ENCODE data around the gene TERT.
"Not testable (repeated sequence)": the region's sequence is repeated elsewhere in the genome, so short reads cannot be mapped to it uniquely, and the experiment has no call there.

TERT gene

GRCh38 chr5:1229023-1229422, 65.8 kb downstream of the TERT start:
- H2AK5ac ChIP-seq (ENCODE audit: low read depth, low read length); H4K8ac ChIP-seq (ENCODE audit: low read depth, low read length); DNase-seq (ENCODE audit: low spot score); H3K79me1 ChIP-seq (ENCODE audit: low read depth, low read length); H2BK12ac ChIP-seq (ENCODE audit: low read length); H3K9me3 ChIP-seq (replicated peaks in 1 of 2; ENCODE audit: control insufficient read depth in 2 of 2, insufficient read depth in 1 of 2, low read depth in 1 of 2, low read length in 2 of 2); H2BK5ac ChIP-seq (ENCODE audit: low read length); H3K27ac ChIP-seq (replicated peaks; ENCODE audit: low read length); H3K18ac ChIP-seq (ENCODE audit: low read length); H2BK15ac ChIP-seq (ENCODE audit: low read length); H3K4me2 ChIP-seq (ENCODE audit: insufficient read depth, low read length, poor library complexity, severe bottlenecking); H3K9ac ChIP-seq (ENCODE audit: low read depth, low read length, poor library complexity); H3K23ac ChIP-seq (ENCODE audit: low read depth, low read length, poor library complexity); H3K4me3 ChIP-seq (ENCODE audit: low read length in 2 of 2); H3K4me1 ChIP-seq (ENCODE audit: control insufficient read depth in 2 of 2, insufficient read depth in 1 of 2, low read depth in 1 of 2, low read length in 2 of 2); H2AFZ ChIP-seq (ENCODE audit: low read length); H4K91ac ChIP-seq (ENCODE audit: low read depth, low read length, poor library complexity); H2BK120ac ChIP-seq (ENCODE audit: low read depth, low read length); H3K4ac ChIP-seq (ENCODE audit: low read length); H3K36me3 ChIP-seq (replicated peaks in 1 of 2; ENCODE audit: control insufficient read depth in 2 of 2, insufficient read depth in 2 of 2, low read length in 2 of 2); H3K14ac ChIP-seq (ENCODE audit: low read length): not testable (repeated sequence)
- peaks cover 0 to 33% (median 0%) of the 10 kb centered on the region in 3 experiments for H3K27me3 ChIP-seq (ENCODE audit: control insufficient read depth in 3 of 3, insufficient read depth in 3 of 3, low read depth in 1 of 3, low read length in 3 of 3)
- no CpG with 5 or more reads among the region's 11 CpGs for WGBS, 2 donors (ENCODE audit: extremely low coverage in 2 of 2, insufficient read length in 2 of 2, insufficient replicate concordance in 1 of 2)

GRCh38 chr5:1228120-1228519, 66.7 kb downstream of the TERT start:
- no peak overlapping the region for H3K9ac ChIP-seq (ENCODE audit: low read depth, low read length, poor library complexity)
- H2AFZ ChIP-seq (ENCODE audit: low read length) = no peak overlapping the region
- H4K8ac ChIP-seq (ENCODE audit: low read depth, low read length) = no peak overlapping the region
- no peak overlapping the region for H3K4ac ChIP-seq (ENCODE audit: low read length)
- H2BK15ac ChIP-seq (ENCODE audit: low read length) = no peak overlapping the region
- no peak for DNase-seq (ENCODE audit: low spot score)
- no peaks in the 10 kb centered on the region for H3K79me1 ChIP-seq (ENCODE audit: low read depth, low read length)
- H3K36me3 ChIP-seq (replicated peaks in 1 of 2; ENCODE audit: control insufficient read depth in 2 of 2, insufficient read depth in 2 of 2, low read length in 2 of 2) = no peaks in the 10 kb centered on the region
- H2BK5ac ChIP-seq (ENCODE audit: low read length) = no peak overlapping the region
- H3K14ac ChIP-seq (ENCODE audit: low read length) = peak overlapping the region; percentile 22
- no peak overlapping the region for H3K27ac ChIP-seq (replicated peaks; ENCODE audit: low read length)
- H3K4me1 ChIP-seq (ENCODE audit: control insufficient read depth in 2 of 2, insufficient read depth in 1 of 2, low read depth in 1 of 2, low read length in 2 of 2) = peaks cover 0 to 3% of the 10 kb centered on the region in 2 donors
- H2BK120ac ChIP-seq (ENCODE audit: low read depth, low read length) = no peak overlapping the region
- H3K18ac ChIP-seq (ENCODE audit: low read length) = no peak overlapping the region
- H2BK12ac ChIP-seq (ENCODE audit: low read length) = no peak overlapping the region
- H3K9me3 ChIP-seq (replicated peaks in 1 of 2; ENCODE audit: control insufficient read depth in 2 of 2, insufficient read depth in 1 of 2, low read depth in 1 of 2, low read length in 2 of 2) = no peaks in the 10 kb centered on the region
- peaks cover 0 to 38% (median 0%) of the 10 kb centered on the region in 3 experiments for H3K27me3 ChIP-seq (ENCODE audit: control insufficient read depth in 3 of 3, insufficient read depth in 3 of 3, low read depth in 1 of 3, low read length in 3 of 3)
- no peak overlapping the region for H3K4me2 ChIP-seq (ENCODE audit: insufficient read depth, low read length, poor library complexity, severe bottlenecking)
- H3K23ac ChIP-seq (ENCODE audit: low read depth, low read length, poor library complexity) = peak overlapping the region; percentile 2
- no peak overlapping the region for H4K91ac ChIP-seq (ENCODE audit: low read depth, low read length, poor library complexity)
- H2AK5ac ChIP-seq (ENCODE audit: low read depth, low read length) = no peak overlapping the region
- H3K4me3 ChIP-seq (ENCODE audit: low read length in 2 of 2) = no peak overlapping the region
- no CpG with 5 or more reads among the region's 15 CpGs for WGBS, 2 donors (ENCODE audit: extremely low coverage in 2 of 2, insufficient read length in 2 of 2, insufficient replicate concordance in 1 of 2)

GRCh38 chr5:1227667-1228066, 67.2 kb downstream of the TERT start:
- H2BK5ac ChIP-seq (ENCODE audit: low read length) = no peak overlapping the region
- H2AK5ac ChIP-seq (ENCODE audit: low read depth, low read length) = no peak overlapping the region
- no peak overlapping the region for H3K4me3 ChIP-seq (ENCODE audit: low read length in 2 of 2)
- DNase-seq (ENCODE audit: low spot score) = no peak
- H3K27ac ChIP-seq (replicated peaks; ENCODE audit: low read length) = no peak overlapping the region
- H2BK120ac ChIP-seq (ENCODE audit: low read depth, low read length) = no peak overlapping the region
- no peaks in the 10 kb centered on the region for H3K36me3 ChIP-seq (replicated peaks in 1 of 2; ENCODE audit: control insufficient read depth in 2 of 2, insufficient read depth in 2 of 2, low read length in 2 of 2)
- H3K14ac ChIP-seq (ENCODE audit: low read length) = no peak overlapping the region
- H2AFZ ChIP-seq (ENCODE audit: low read length) = no peak overlapping the region
- no peak overlapping the region for H3K9ac ChIP-seq (ENCODE audit: low read depth, low read length, poor library complexity)
- WGBS, 2 donors (ENCODE audit: extremely low coverage in 2 of 2, insufficient read length in 2 of 2, insufficient replicate concordance in 1 of 2) = no CpG with 5 or more reads among the region's 14 CpGs
- peaks cover 0 to 38% (median 0%) of the 10 kb centered on the region in 3 experiments for H3K27me3 ChIP-seq (ENCODE audit: control insufficient read depth in 3 of 3, insufficient read depth in 3 of 3, low read depth in 1 of 3, low read length in 3 of 3)
- H3K23ac ChIP-seq (ENCODE audit: low read depth, low read length, poor library complexity) = no peak overlapping the region
- no peak overlapping the region for H2BK12ac ChIP-seq (ENCODE audit: low read length)
- H3K4me2 ChIP-seq (ENCODE audit: insufficient read depth, low read length, poor library complexity, severe bottlenecking) = no peak overlapping the region
- no peaks in the 10 kb centered on the region for H3K9me3 ChIP-seq (replicated peaks in 1 of 2; ENCODE audit: control insufficient read depth in 2 of 2, insufficient read depth in 1 of 2, low read depth in 1 of 2, low read length in 2 of 2)
- H3K4ac ChIP-seq (ENCODE audit: low read length) = no peak overlapping the region
- no peak overlapping the region for H3K18ac ChIP-seq (ENCODE audit: low read length)
- peaks cover 0 to 3% of the 10 kb centered on the region in 2 donors for H3K4me1 ChIP-seq (ENCODE audit: control insufficient read depth in 2 of 2, insufficient read depth in 1 of 2, low read depth in 1 of 2, low read length in 2 of 2)
- H4K91ac ChIP-seq (ENCODE audit: low read depth, low read length, poor library complexity) = no peak overlapping the region
- no peak overlapping the region for H4K8ac ChIP-seq (ENCODE audit: low read depth, low read length)
- H3K79me1 ChIP-seq (ENCODE audit: low read depth, low read length) = no peaks in the 10 kb centered on the region
- no peak overlapping the region for H2BK15ac ChIP-seq (ENCODE audit: low read length)

- peaks cover 1% of the 10 kb centered on the region for H3K79me1 ChIP-seq (ENCODE audit: low read depth, low read length)
- H3K4ac ChIP-seq (ENCODE audit: low read length) = no peak overlapping the region
- no CpG with 5 or more reads among the region's 50 CpGs for WGBS, 2 donors (ENCODE audit: extremely low coverage in 2 of 2, insufficient read length in 2 of 2, insufficient replicate concordance in 1 of 2)
- no peak overlapping the region for H3K14ac ChIP-seq (ENCODE audit: low read length)
- peak overlapping the region; percentile 56 for H3K9ac ChIP-seq (ENCODE audit: low read depth, low read length, poor library complexity)
- H2AFZ ChIP-seq (ENCODE audit: low read length) = no peak overlapping the region
- no peak overlapping the region for H2BK5ac ChIP-seq (ENCODE audit: low read length)
- peaks cover 0 to 38% (median 2%) of the 10 kb centered on the region in 3 experiments for H3K27me3 ChIP-seq (ENCODE audit: control insufficient read depth in 3 of 3, insufficient read depth in 3 of 3, low read depth in 1 of 3, low read length in 3 of 3)
- H2AK5ac ChIP-seq (ENCODE audit: low read depth, low read length) = no peak overlapping the region
- DNase-seq (ENCODE audit: low spot score) = no peak
- no peak overlapping the region for H4K91ac ChIP-seq (ENCODE audit: low read depth, low read length, poor library complexity)
- no peak overlapping the region for H2BK12ac ChIP-seq (ENCODE audit: low read length)
- H3K4me1 ChIP-seq (ENCODE audit: control insufficient read depth in 2 of 2, insufficient read depth in 1 of 2, low read depth in 1 of 2, low read length in 2 of 2) = peaks cover 0 to 3% of the 10 kb centered on the region in 2 donors
- H3K4me3 ChIP-seq (ENCODE audit: low read length in 2 of 2) = no peak overlapping the region
- H3K4me2 ChIP-seq (ENCODE audit: insufficient read depth, low read length, poor library complexity, severe bottlenecking) = no peak overlapping the region
- H3K9me3 ChIP-seq (replicated peaks in 1 of 2; ENCODE audit: control insufficient read depth in 2 of 2, insufficient read depth in 1 of 2, low read depth in 1 of 2, low read length in 2 of 2) = peaks cover 0 to 4% of the 10 kb centered on the region in 2 donors
- no peak overlapping the region for H3K27ac ChIP-seq (replicated peaks; ENCODE audit: low read length)
- no peak overlapping the region for H4K8ac ChIP-seq (ENCODE audit: low read depth, low read length)
- no peak overlapping the region for H2BK15ac ChIP-seq (ENCODE audit: low read length)
- peak overlapping the region; percentile 77 for H3K23ac ChIP-seq (ENCODE audit: low read depth, low read length, poor library complexity)
- no peak overlapping the region for H3K18ac ChIP-seq (ENCODE audit: low read length)
- no peaks in the 10 kb centered on the region for H3K36me3 ChIP-seq (replicated peaks in 1 of 2; ENCODE audit: control insufficient read depth in 2 of 2, insufficient read depth in 2 of 2, low read length in 2 of 2)
- no peak overlapping the region for H2BK120ac ChIP-seq (ENCODE audit: low read depth, low read length)
Measured at GRCh38 chr5:1226839-1227581, 67.9 kb downstream of the TERT start.
